ENCODE measurements around the gene AOC1.
"Not testable (repeated sequence)": the region's sequence is repeated elsewhere in the genome, so short reads cannot be mapped to it uniquely, and the experiment has no call there.

The AOC1 gene

GRCh38 chr7:150852371-150852905 lies at the start of gene AOC1:
Gene AOC1 (plus strand): TSS chr7:150852517. CDS start chr7:150856471, 3,954 bp downstream.
- no peak for DNase-seq

GRCh38 chr7:150803161-150803860 lies 49.0 kb upstream of the AOC1 start:
- DNase-seq, result peak; percentile 28

GRCh38 chr7:150804802-150805201 lies 47.5 kb upstream of the AOC1 start:
- DNase-seq, result no peak

GRCh38 chr7:150805864-150806263 lies 46.5 kb upstream of the AOC1 start:
- no peak for DNase-seq

- no peak for DNase-seq
These were observed 45.9 kb upstream of the AOC1 start for GRCh38 chr7:150806454-150806853.

GRCh38 chr7:150806863-150807262 lies 45.5 kb upstream of the AOC1 start:
- DNase-seq, result no peak

- not testable (repeated sequence) for DNase-seq
These were observed 44.5 kb upstream of the AOC1 start for GRCh38 chr7:150807616-150808438.

GRCh38 chr7:150814328-150815001 lies 37.9 kb upstream of the AOC1 start:
- no peak for DNase-seq

GRCh38 chr7:150818971-150819370 lies 33.3 kb upstream of the AOC1 start:
- DNase-seq, result no peak

GRCh38 chr7:150820148-150820547 lies 32.2 kb upstream of the AOC1 start:
- DNase-seq, result no peak

GRCh38 chr7:150820578-150821198 lies 31.6 kb upstream of the AOC1 start:
- DNase-seq, result no peak

- no peak for DNase-seq
These were observed 29.3 kb upstream of the AOC1 start for GRCh38 chr7:150823043-150823442.

- no peak for DNase-seq
These were observed 28.7 kb upstream of the AOC1 start for GRCh38 chr7:150823484-150824126.

- no peak for DNase-seq
These were observed 27.7 kb upstream of the AOC1 start for GRCh38 chr7:150824379-150825177.

GRCh38 chr7:150826061-150826849 lies 26.1 kb upstream of the AOC1 start:
- no peak for DNase-seq

GRCh38 chr7:150828384-150828783 lies 23.9 kb upstream of the AOC1 start:
- no peak for DNase-seq

- no peak for DNase-seq
These were observed 22.9 kb upstream of the AOC1 start for GRCh38 chr7:150829426-150829825.

- no peak for DNase-seq
These were observed 21.4 kb upstream of the AOC1 start for GRCh38 chr7:150830937-150831336.

- DNase-seq, result no peak
These were observed 20.5 kb upstream of the AOC1 start for GRCh38 chr7:150831851-150832250.

- DNase-seq, result no peak
These were observed 17.3 kb upstream of the AOC1 start for GRCh38 chr7:150835019-150835418.

All from NCI-H2107 (cell line).